Activated CD4-positive, alpha-beta T cell treated with anti-CD3 and anti-CD28 coated beads, Interleukin-10, Interleukin-2, amounts not matched to agents 100 ng/mL and 50 ng/mL, durations not matched to agents 16 hours and 8 hours (primary cell): ENCODE measurements around the gene SPSB4.

Experiments
- DNase-seq: peaks from one replicate; pipeline ENCODE4 v3.0.0-alpha.2; 2020

Gene SPSB4

GRCh38 chr3:141055536-141056445 lies 4.6 kb downstream of the SPSB4 start:
- no peak for DNase-seq

- no peak for DNase-seq
These were observed 5.6 kb downstream of the SPSB4 start for GRCh38 chr3:141056751-141057171.

DNA sequence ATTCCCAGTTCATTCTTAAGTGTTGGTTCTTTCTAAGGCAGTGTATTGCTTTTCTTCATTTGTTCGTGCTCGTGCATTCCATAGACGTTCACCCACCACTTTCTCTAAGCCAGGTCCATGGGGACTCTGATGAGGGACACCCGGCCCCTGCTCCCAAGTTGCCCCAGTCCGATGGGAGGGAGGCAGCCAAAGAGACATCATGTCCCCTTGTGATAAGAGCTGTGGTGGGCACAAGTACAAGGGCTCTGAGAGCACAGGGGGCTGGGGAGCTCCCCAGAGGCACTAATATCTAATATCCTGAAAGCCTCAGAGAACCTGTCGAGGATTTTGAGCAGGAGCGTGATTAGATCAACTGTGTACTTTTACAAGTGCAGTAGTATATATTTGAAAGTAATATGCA lies 6.3 kb downstream of the SPSB4 start:
- DNase-seq = no peak

- DNase-seq = no peak
These were observed 7.0 kb downstream of the SPSB4 start for GRCh38 chr3:141057946-141058800.

GRCh38 chr3:141058996-141059395 lies 7.8 kb downstream of the SPSB4 start:
- no peak for DNase-seq

GRCh38 chr3:141059816-141060215 lies 8.7 kb downstream of the SPSB4 start:
- no peak for DNase-seq

DNA sequence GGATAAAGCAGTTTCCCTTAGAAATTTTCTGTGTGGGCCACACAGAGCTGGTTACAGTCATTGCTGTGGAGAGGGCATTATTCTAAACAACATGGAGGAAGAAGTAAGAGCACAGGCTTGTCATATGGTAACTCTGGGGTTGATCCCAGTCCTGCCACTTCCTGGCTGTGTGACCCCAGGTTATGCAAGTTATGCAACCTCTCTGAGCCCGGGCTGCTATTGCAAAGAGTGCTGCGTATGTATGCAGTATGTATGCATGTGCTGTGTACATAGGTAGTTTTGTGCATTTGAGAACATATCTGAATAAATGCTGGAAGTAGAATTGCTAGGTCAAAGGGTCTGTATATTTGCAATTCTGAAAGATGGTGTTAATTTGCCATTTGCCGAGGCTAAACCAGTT lies 9.2 kb downstream of the SPSB4 start:
- no peak for DNase-seq

- no peak for DNase-seq
These were observed 12.7 kb downstream of the SPSB4 start for GRCh38 chr3:141063831-141064230.

GRCh38 chr3:141064255-141064926 lies 13.2 kb downstream of the SPSB4 start:
- DNase-seq = no peak

GRCh38 chr3:141065258-141065657 lies 14.1 kb downstream of the SPSB4 start:
- DNase-seq = no peak

GRCh38 chr3:141065841-141066805 lies 15.0 kb downstream of the SPSB4 start:
- no peak for DNase-seq

GRCh38 chr3:141067206-141067974 lies 16.2 kb downstream of the SPSB4 start:
- DNase-seq = no peak

DNA sequence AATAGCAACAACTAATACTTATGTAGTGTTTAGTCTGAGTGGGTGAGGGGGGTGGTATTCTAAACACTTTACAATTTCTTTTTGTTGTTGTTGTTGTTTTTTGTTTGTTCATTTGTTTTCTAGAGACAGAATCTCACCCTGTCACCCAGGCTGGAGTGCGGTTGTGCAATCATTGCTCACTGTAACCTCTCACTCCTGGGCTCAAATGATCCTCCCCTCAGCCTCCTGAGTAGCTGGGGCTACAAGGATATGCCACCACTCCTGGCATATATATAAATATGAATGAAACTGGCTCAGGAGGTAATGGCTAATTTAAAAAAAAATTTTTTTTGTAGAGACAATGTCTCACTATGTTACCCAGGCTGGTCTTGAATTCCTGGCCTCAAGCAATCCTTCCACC lies 19.1 kb downstream of the SPSB4 start:
- DNase-seq = no peak

DNA sequence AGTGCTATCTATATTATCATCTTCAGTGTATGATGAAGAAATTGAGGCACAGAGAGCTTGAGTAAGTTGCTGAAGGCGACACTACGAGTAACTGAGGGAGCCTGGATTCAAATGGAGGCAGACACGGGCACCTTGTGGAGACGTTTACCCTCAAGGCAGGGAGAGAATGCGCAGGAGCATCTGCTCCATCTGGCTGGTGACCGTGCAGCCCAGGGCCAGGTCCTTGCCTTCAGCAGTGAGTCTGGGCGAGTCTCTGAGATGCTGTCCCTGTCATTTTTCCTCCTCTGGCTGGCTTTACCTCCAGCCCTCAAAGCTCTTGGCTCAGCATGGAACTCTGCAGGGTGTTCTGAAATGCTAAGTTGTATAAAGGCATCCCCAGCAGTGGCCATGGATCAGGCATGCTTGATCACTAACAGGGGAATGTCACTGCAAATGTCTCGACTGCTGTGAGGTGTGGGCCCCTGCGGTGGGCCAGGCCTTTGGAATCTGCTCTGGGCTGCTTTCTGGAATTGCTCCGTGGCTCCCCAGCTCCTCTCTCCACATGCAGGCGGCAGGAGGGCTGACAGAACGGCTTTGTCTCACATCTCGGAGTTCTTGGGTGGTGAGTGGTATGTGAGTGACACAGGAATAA lies 19.7 kb downstream of the SPSB4 start:
- no peak for DNase-seq

GRCh38 chr3:141071681-141072260 lies 20.6 kb downstream of the SPSB4 start:
- no peak for DNase-seq

GRCh38 chr3:141072950-141073349 lies 21.8 kb downstream of the SPSB4 start:
- DNase-seq = no peak

DNA sequence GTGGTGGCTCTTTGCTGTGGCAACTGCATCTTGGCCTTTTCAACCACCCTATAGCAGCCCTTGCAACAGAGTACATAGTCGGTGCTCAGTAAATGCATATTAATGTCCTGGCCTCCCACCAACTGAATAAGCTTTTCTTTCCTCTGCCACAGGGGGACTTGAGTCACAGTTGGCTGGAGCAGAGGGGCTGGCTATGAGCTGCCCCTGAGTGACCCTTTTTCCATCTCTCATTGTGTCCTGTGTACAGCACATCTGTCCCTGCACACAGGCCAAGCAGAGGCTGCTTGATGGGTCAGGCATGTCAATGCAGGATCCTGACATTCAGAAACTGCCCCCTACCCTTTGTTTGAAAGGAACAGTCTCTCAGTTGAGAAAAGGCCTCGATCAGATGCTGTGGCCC lies 22.4 kb downstream of the SPSB4 start:
- no peak for DNase-seq

- no peak for DNase-seq
These were observed 23.4 kb downstream of the SPSB4 start for GRCh38 chr3:141074529-141074928.

GRCh38 chr3:141076036-141076773 lies 25.1 kb downstream of the SPSB4 start:
- no peak for DNase-seq
